HAP-1 (cell line): ENCODE measurements around the gene ATF5.
A peak's percentile ranks its signal among the peaks of the same experiment; 100 is the strongest.

Experiments used
- DNase-seq, 2 experiments: peaks; one replicate each; pipeline ENCODE4 v3.0.0-alpha.2; 2016 to 2020; ENCODE audit warnings: low spot score in 2 of 2
- H3K27me3 ChIP-seq: fragments of 250-450 bp; sonication (Bioruptor Pico); 2 replicates; pipeline ENCODE4 v1.5.1; 2020; ENCODE audit warnings: low read depth, mild to moderate bottlenecking, moderate library complexity
- H3K36me3 ChIP-seq: fragments of 250-450 bp; sonication (Bioruptor Pico); replicated peaks from 2 replicates; pipeline ENCODE4 v1.5.1; 2020; ENCODE audit warnings: mild to moderate bottlenecking
- H3K4me1 ChIP-seq: fragments of 250-450 bp; sonication (Bioruptor Pico); 2 replicates; pipeline ENCODE4 v1.5.1; 2020; ENCODE audit warnings: mild to moderate bottlenecking
- H3K4me3 ChIP-seq: fragments of 250-450 bp; sonication (Bioruptor Pico); 2 replicates; pipeline ENCODE4 v1.5.1; 2020; ENCODE audit warnings: mild to moderate bottlenecking, moderate library complexity
- H3K9me3 ChIP-seq: fragments of 250-450 bp; sonication (Bioruptor Pico); 2 replicates; pipeline ENCODE4 v1.5.1; 2020; ENCODE audit warnings: mild to moderate bottlenecking, moderate library complexity
- in situ Hi-C: fragments of 300-500 bp; cut with MboI; formaldehyde crosslinking; loops from 3 replicates; pipeline ENCODE4 v1.14.3; 2020; ENCODE audit warnings: low sequenced_read_pairs, inconsistent platforms, mixed read lengths

The ATF5 gene

DNA sequence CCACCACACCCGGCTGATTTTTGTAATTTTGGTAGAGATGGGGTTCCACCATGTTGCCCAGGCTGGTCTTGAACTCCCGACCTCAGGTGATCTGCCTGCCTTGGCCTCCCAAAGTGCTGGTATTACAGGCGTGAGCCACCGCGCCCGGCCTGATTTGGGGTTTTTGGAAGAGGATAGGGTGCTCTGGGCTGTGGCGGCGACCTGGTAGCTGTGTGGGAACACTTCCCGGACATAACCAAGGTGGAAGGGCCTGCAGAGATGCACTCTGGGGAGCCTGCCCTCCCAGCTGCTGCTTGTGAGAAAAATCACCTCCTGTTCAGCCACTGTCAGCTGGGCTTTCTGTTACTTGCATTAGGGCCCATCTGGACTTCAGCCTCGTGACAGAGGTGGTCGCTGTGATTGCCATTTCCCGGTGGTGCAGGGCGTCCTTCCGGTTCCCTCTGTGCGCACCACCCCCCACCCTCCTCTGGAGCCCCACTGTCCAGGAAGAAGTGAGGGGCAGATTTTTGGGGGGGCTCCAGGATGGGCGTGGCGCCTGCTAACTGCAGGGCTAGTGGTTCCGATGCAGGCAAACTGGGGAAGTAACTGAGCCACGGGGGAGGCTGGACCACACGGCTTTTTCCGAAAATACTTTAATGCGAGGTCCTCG lies 39.8 kb upstream of the ATF5 start:
- Histone ChIP-seq H3K36me3 (peaks cover 7% of the 10 kb centered on the region), H3K4me1 (no peaks in the 10 kb centered on the region), H3K27me3 (no peaks in the 10 kb centered on the region), H3K9me3 (no peaks in the 10 kb centered on the region), H3K4me3 (no peak overlapping the region)
- in situ Hi-C loops, result no loop called here
- DNase-seq, result no peak

DNA sequence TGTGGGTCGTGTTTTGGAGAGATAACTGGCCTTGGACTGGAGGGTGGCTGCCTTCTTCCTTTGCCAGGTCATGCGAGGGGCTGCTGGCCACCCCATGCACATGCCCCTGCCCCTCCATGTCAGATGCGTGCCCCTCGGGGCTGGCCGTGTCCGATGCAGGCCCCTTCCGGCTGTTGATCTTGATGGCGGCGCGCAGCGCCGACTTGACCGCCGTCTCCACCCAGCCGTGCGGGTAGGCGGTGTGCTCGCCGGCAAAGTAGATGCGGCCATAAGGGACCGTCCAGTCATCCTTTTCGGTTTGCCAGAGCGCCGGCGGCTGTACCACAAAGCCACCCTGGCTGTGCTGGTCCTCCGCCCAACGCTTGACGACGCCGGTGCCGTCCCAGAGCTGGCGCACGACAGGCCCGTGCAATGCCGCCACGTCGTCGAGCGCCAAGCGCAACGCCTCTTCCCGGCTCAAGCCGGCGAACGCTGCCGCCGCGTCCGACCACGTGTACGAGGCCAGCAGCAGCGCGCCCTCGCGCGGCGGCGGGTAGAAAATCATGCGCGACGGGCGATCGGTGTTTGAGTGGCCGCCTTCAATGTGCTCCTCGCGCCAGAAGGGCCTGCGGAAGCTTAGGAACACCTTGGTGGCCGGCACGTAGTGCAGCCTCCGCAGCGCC lies 39.2 kb upstream of the ATF5 start:
- peaks cover under 1% of the 10 kb centered on the region for H3K36me3 ChIP-seq
- H3K9me3 ChIP-seq, result no peaks in the 10 kb centered on the region
- no peaks in the 10 kb centered on the region for H3K4me1 ChIP-seq
- no peaks in the 10 kb centered on the region for H3K27me3 ChIP-seq
- H3K4me3 ChIP-seq, result no peak overlapping the region
- no peak for DNase-seq
- in situ Hi-C loops, result no loop called here

- no peaks in the 10 kb centered on the region for H3K27me3 ChIP-seq
- no peak overlapping the region for H3K4me3 ChIP-seq
- DNase-seq, result peak in 1 of 2 experiments; percentile 54
- no peaks in the 10 kb centered on the region for H3K36me3 ChIP-seq
- in situ Hi-C loops, result no loop called here
- H3K4me1 ChIP-seq, result no peaks in the 10 kb centered on the region
- no peaks in the 10 kb centered on the region for H3K9me3 ChIP-seq
These were observed 38.4 kb upstream of the ATF5 start for GRCh38 chr19:49890349-49891311.

DNA sequence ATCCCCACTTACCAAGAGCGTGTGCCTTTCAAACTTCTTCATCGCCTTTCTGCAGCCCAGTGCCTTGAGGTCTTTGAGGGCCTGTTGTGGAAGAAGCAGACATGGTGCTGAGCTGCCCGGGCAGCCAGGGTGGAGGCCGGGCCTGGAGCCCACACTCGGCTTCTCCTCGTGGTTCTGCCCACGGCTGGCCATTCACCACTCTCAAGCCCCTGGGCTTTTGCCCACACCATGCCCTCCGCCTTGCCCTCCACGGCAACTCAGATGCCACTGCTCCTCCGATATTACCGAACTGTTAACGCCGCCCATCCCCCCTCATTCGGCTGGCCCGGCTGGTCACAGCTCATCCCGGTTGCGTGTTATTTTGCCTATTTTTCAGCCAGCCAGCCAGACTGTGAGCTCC lies 37.6 kb upstream of the ATF5 start:
- no peak for DNase-seq
- no peaks in the 10 kb centered on the region; the same call in 1 of the 2 replicates for H3K27me3 ChIP-seq
- no peaks in the 10 kb centered on the region for H3K4me1 ChIP-seq
- no peaks in the 10 kb centered on the region for H3K9me3 ChIP-seq
- H3K36me3 ChIP-seq, result no peaks in the 10 kb centered on the region
- in situ Hi-C loops, result no loop called here
- no peak overlapping the region for H3K4me3 ChIP-seq

DNA sequence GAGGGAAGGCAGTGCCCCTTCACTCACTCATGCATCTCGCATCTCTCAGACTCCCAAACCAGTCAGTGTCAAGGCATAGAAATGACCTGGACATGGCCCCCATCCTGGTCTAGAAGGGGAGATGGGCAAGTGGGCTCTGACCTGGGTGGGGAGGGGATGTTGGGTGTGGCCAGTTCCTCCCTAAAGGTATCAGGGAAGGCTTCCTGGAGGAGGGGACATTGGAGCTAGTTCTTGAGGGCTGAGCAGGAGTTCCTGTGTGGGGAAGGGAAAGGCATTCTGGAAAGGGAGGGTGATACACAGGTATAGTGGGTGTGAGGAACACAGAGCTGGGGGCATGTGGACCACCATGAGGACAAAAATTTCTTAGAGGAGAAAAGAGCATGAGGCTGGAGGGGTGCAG lies 36.3 kb upstream of the ATF5 start:
- Histone ChIP-seq H3K36me3 (no peaks in the 10 kb centered on the region), H3K4me1 (no peaks in the 10 kb centered on the region), H3K27me3 (peaks cover 6% of the 10 kb centered on the region; the same call in 1 of the 2 replicates), H3K4me3 (no peak overlapping the region), H3K9me3 (no peaks in the 10 kb centered on the region)
- no peak for DNase-seq
- in situ Hi-C loops, result no loop called here

GRCh38 chr19:49894011-49894664 lies 34.9 kb upstream of the ATF5 start:
- no peak for DNase-seq
- Histone ChIP-seq H3K4me3 (no peak overlapping the region), H3K27me3 (peaks cover 6% of the 10 kb centered on the region; the same call in 1 of the 2 replicates), H3K36me3 (no peaks in the 10 kb centered on the region), H3K9me3 (no peaks in the 10 kb centered on the region), H3K4me1 (no peaks in the 10 kb centered on the region)
- in situ Hi-C loops, result no loop called here

- Histone ChIP-seq H3K9me3 (no peaks in the 10 kb centered on the region), H3K27me3 (peaks cover 6% of the 10 kb centered on the region; the same call in 1 of the 2 replicates), H3K4me1 (no peaks in the 10 kb centered on the region), H3K36me3 (no peaks in the 10 kb centered on the region), H3K4me3 (no peak overlapping the region)
- in situ Hi-C loops, result no loop called here
- no peak for DNase-seq
These were observed 34.0 kb upstream of the ATF5 start for GRCh38 chr19:49894879-49895565.

- H3K4me1 ChIP-seq, result no peaks in the 10 kb centered on the region
- peaks cover 6% of the 10 kb centered on the region; the same call in 1 of the 2 replicates for H3K27me3 ChIP-seq
- no peak for DNase-seq
- no peaks in the 10 kb centered on the region for H3K36me3 ChIP-seq
- in situ Hi-C loops, result no loop called here
- no peaks in the 10 kb centered on the region for H3K9me3 ChIP-seq
- no peak overlapping the region for H3K4me3 ChIP-seq
These were observed 33.3 kb upstream of the ATF5 start for GRCh38 chr19:49895566-49896297.

- no peak for DNase-seq
These were observed 32.0 kb upstream of the ATF5 start, which contains the start of gene IL4I1 for GRCh38 chr19:49896863-49897621. Gene IL4I1 (minus strand): TSS chr19:49896887. CDS start chr19:49896160, 727 bp downstream.

GRCh38 chr19:49904136-49904535 lies 24.9 kb upstream of the ATF5 start:
- Histone ChIP-seq H3K4me1 (no peaks in the 10 kb centered on the region), H3K4me3 (no peak overlapping the region), H3K36me3 (peaks cover 25% of the 10 kb centered on the region), H3K9me3 (no peaks in the 10 kb centered on the region), H3K27me3 (no peaks in the 10 kb centered on the region)
- DNase-seq, result no peak
- in situ Hi-C loops, result no loop called here

More at GRCh38 chr19:49896863-49897621, 32.0 kb upstream of the ATF5 start, which contains the start of gene IL4I1:
- Histone ChIP-seq H3K36me3 (no peaks in the 10 kb centered on the region), H3K9me3 (no peaks in the 10 kb centered on the region), H3K4me3 (no peak within 1 kb of the TSS), H3K4me1 (no peaks in the 10 kb centered on the region), H3K27me3 (peaks cover 6% of the 10 kb centered on the region; the same call in 1 of the 2 replicates)
- in situ Hi-C loops, result no loop called here

GRCh38 chr19:49906879-49907564 lies 22.0 kb upstream of the ATF5 start:
- no peak for DNase-seq
- Histone ChIP-seq H3K9me3 (no peaks in the 10 kb centered on the region), H3K36me3 (peaks cover 46% of the 10 kb centered on the region), H3K4me3 (no peak overlapping the region), H3K4me1 (no peaks in the 10 kb centered on the region), H3K27me3 (no peaks in the 10 kb centered on the region)
- in situ Hi-C loops, result no loop called here
